Measurements from ENCODE around the gene TM4SF18. TPM values are rescaled to one million over a fixed set of nuclear protein-coding genes. Genes with fewer than 3 reads are reported as not detected.

The TM4SF18 gene
- total RNA-seq, 1 donor from 2014 or later = 10.1 TPM

DNA sequence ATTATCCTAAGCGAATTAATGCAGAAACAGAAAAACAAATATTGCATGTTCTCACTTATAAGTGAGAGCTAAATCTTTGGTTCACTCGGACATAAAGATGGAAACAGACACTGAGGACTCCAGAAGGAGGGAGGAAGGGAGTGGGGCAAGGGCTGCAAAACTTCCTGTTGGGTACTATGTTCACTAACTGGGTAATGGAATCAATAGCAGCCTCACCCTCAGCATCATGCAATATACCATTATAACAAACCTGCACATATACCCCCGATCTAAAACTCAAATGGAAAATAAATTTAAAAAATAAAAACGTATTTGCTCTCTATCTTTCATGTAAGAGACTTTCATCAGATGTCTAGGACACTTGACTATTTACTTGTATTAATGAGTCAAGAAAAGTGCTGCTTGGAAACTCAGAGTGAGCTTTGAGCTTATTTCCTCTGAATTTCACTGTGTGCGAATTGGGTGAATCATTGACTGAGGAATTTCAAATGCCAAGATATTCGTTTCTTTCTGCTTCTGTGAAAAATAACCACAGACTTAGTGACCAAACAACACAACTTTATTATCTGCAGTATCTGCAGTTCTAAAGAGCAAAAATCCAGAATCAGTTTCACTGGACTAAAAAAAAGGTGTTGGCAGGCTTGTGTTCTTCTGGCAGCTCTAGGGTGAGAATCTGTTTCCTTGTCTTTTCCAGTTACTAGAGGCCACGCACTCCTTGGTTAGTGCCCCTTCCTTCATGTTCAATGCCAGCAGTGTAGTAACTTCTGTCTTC lies 18.4 kb downstream of the TM4SF18 start:
- no peak for DNase-seq (ENCODE audit: extremely low spot score in 2 of 2)
- Histone ChIP-seq H3K9me3 (no peaks in the 10 kb centered on the region), H3K27ac (no peak overlapping the region), H3K4me3 (no peak overlapping the region), H3K36me3 (no peaks in the 10 kb centered on the region), H3K4me1 (no peaks in the 10 kb centered on the region), H3K27me3 (no peaks in the 10 kb centered on the region)
- no peak for TF ChIP-seq POLR2A (IDR thresholded peaks at IDR 0.05)
- TF ChIP-seq, protein P1, sequence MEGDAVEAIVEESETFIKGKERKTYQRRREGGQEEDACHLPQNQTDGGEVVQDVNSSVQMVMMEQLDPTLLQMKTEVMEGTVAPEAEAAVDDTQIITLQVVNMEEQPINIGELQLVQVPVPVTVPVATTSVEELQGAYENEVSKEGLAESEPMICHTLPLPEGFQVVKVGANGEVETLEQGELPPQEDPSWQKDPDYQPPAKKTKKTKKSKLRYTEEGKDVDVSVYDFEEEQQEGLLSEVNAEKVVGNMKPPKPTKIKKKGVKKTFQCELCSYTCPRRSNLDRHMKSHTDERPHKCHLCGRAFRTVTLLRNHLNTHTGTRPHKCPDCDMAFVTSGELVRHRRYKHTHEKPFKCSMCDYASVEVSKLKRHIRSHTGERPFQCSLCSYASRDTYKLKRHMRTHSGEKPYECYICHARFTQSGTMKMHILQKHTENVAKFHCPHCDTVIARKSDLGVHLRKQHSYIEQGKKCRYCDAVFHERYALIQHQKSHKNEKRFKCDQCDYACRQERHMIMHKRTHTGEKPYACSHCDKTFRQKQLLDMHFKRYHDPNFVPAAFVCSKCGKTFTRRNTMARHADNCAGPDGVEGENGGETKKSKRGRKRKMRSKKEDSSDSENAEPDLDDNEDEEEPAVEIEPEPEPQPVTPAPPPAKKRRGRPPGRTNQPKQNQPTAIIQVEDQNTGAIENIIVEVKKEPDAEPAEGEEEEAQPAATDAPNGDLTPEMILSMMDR (IDR thresholded peaks at IDR 0.05) = no peak
- no peak for TF ChIP-seq POLR2AphosphoS5 (IDR thresholded peaks at IDR 0.05; ENCODE audit: insufficient read depth in 1 of 2, low read depth in 1 of 2)
- intact Hi-C loops (cut with DNase I) = no loop called here

DNA sequence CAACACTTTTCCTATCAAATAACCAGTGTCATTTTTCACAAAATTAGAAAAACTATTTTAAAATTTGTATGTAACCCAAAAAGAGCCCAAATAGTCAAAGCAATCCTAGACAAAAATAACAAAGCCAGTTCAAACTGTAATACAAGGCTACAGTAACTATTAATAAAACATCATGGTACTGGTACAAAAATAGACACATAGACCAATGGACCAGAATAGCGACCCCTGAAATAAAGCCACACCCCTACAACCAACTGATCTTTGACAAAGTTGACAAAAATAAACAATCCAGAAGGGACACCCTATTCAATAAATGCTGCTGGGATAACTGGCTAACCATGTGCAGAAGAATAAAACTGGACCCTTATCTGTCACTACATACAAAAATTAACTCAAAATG lies 19.9 kb downstream of the TM4SF18 start:
- no peak for DNase-seq (ENCODE audit: extremely low spot score in 2 of 2)
- Histone ChIP-seq H3K4me3 (no peak overlapping the region), H3K36me3 (no peaks in the 10 kb centered on the region), H3K27me3 (no peaks in the 10 kb centered on the region), H3K9me3 (no peaks in the 10 kb centered on the region), H3K27ac (no peak overlapping the region), H3K4me1 (no peaks in the 10 kb centered on the region)
- intact Hi-C loops (cut with DNase I) = no loop called here
- TF ChIP-seq POLR2A (IDR thresholded peaks at IDR 0.05) (no peak), POLR2AphosphoS5 (IDR thresholded peaks at IDR 0.05; ENCODE audit: insufficient read depth in 1 of 2, low read depth in 1 of 2) (no peak)
- TF ChIP-seq, protein P1 (IDR thresholded peaks at IDR 0.05) = no peak

DNA sequence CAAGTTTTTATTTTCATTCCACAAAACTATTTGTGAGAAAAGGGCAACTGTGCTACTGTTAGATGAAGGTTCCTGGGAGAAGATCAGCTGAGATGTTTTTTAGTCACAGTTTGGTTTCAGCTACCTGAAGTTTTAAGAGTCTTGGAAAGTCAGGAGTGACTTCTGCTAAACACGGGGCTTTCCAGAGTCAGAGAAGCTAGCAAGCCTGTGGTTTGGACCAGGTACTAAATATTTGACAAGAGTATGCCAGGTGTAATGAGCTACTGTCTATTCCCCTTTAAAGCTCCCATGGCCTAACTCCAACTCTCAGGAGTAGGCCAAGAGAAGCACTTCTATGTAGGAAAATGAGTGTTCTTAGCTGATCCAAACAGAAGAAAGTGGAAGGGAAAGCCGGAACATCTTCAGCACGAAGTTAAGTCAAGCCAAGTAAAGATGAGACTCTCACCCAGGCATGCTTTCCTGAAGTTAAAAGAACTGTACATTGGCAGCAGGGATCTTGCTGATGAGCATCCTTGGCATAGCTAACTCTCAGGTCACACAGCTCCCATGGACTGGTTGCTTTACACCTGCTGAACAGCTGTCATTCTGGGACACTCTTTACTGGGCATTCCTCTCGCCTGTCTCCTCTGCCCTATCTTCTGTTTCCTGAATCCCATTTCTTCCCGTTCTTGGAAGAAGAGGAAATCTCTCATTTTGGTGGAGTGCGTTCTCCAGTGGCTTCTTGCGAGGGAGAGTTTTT lies 22.5 kb downstream of the TM4SF18 start:
- H3K4me3 ChIP-seq = no peak overlapping the region

DNA sequence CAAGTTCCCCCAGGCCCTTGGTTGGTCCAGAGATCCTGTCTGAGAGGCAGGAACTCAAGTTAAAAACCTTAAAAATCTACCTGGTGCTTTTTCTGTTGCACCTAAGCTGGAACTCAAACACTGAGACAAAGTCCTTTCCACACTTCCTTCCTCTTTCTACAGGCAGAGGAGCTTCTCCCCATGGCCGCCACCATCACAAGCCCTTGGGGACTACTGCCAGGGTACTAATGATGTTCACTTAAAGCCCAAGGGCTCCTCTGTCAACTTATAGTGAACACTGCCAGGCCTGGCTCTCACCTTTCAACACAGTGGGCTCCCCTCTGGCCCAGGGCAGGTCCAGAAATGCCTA lies 26.0 kb downstream of the TM4SF18 start:
- intact Hi-C loops (cut with DNase I) = no loop called here
- H3K9me3 ChIP-seq = no peaks in the 10 kb centered on the region
- no peak for DNase-seq (ENCODE audit: extremely low spot score in 2 of 2)
- no peaks in the 10 kb centered on the region for H3K36me3 ChIP-seq
- no peak overlapping the region for H3K27ac ChIP-seq
- TF ChIP-seq POLR2AphosphoS5 (IDR thresholded peaks at IDR 0.05; ENCODE audit: insufficient read depth in 1 of 2, low read depth in 1 of 2) (no peak), POLR2A (IDR thresholded peaks at IDR 0.05) (no peak)
- TF ChIP-seq, protein P1 (IDR thresholded peaks at IDR 0.05) = no peak
- no peaks in the 10 kb centered on the region for H3K27me3 ChIP-seq
- no peak overlapping the region for H3K4me3 ChIP-seq
- H3K4me1 ChIP-seq = no peaks in the 10 kb centered on the region

More for the DNA sequence above, 22.5 kb downstream of the TM4SF18 start:
- DNase-seq (ENCODE audit: extremely low spot score in 2 of 2) = peak in 1 of 2 donors; percentile 70
- H3K9me3 ChIP-seq = no peaks in the 10 kb centered on the region
- H3K4me1 ChIP-seq = no peaks in the 10 kb centered on the region
- no peaks in the 10 kb centered on the region for H3K36me3 ChIP-seq
- intact Hi-C loops (cut with DNase I) = no loop called here
- no peaks in the 10 kb centered on the region for H3K27me3 ChIP-seq
- H3K27ac ChIP-seq = no peak overlapping the region
- TF ChIP-seq, protein P1 (IDR thresholded peaks at IDR 0.05) = no peak
- TF ChIP-seq POLR2A (IDR thresholded peaks at IDR 0.05) (no peak), POLR2AphosphoS5 (IDR thresholded peaks at IDR 0.05; ENCODE audit: insufficient read depth in 1 of 2, low read depth in 1 of 2) (no peak)

All from vagina (tissue), 2 donors.